Nephron progenitor cell (in vitro differentiated cells): ENCODE results near the gene JPT2.

Experiments
- DNase-seq: peaks from one replicate; pipeline ENCODE4 v3.0.0; 2021
- H3K27ac Mint-ChIP-seq: 2 replicates; pipeline ENCODE4 v1.8.0; 2021; ENCODE audit warnings: mild to moderate bottlenecking, moderate library complexity, mixed read lengths
- H3K27me3 Mint-ChIP-seq: 2 replicates; pipeline ENCODE4 v1.8.0; 2021; ENCODE audit warnings: mild to moderate bottlenecking, low read depth, mixed read lengths; ENCODE audit not compliant: poor library complexity
- H3K36me3 Mint-ChIP-seq: 2 replicates; pipeline ENCODE4 v1.8.0; 2021; ENCODE audit warnings: low read depth, mixed read lengths
- H3K4me1 Mint-ChIP-seq: 2 replicates; pipeline ENCODE4 v1.8.0; 2021; ENCODE audit warnings: mixed read lengths
- H3K4me3 Mint-ChIP-seq: 2 replicates; pipeline ENCODE4 v1.8.0; 2021; ENCODE audit warnings: mild to moderate bottlenecking, moderate library complexity, mixed read lengths
- H3K9me3 Mint-ChIP-seq: 2 replicates; pipeline ENCODE4 v1.8.0; 2021; ENCODE audit warnings: mild to moderate bottlenecking, moderate library complexity, mixed read lengths
- TF ChIP-seq, protein P1 (sequence below): fragments of 200-600 bp; sonication (generic); IDR thresholded peaks from 2 replicates; pipeline ENCODE4 v1.5.0; 2021; ENCODE audit warnings: antibody characterized with exemption

The JPT2 gene

DNA sequence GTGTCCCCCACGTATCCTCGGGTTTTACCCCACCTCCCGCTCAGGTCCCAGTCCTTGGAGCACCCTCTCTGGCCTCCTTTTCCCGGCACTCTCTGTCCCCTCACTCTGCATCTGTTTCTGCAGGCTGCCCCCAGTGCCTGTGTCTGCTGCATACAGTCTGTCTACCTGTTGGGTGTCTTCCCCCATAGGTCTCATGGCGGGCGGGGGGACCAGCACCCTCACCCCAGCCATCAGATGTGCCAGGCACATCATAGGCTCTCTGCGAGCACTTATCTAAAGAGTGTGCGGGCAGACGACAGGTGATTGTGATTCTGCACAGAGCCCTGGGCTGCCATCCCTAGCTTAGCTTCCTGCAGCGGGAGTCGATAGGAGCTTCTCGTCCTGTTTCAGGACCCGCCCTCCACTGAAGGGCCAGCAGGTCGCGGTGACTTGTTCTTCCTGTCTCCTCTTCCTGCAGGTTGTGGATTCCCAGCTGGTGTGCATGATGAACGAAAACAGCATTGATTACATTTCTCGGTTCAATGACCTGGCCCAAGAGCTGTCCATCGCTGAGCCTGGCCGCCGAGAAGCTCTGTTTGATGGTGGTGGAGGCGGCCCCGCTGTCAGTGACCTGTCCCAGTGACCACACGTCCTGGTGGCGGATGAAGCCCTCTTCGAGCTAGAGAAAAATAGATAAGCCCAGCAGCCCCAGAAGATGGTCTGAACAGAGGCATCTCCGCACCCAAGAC is 4.5 kb upstream of the JPT2 start:
- Mint-ChIP-seq H3K36me3 (peaks cover 58% of the 10 kb centered on the region), H3K27ac (no peak overlapping the region), H3K4me3 (no peak overlapping the region), H3K4me1 (peaks cover 13% of the 10 kb centered on the region), H3K9me3 (no peaks in the 10 kb centered on the region), H3K27me3 (no peaks in the 10 kb centered on the region)
- DNase-seq = no peak
- TF ChIP-seq, protein P1, sequence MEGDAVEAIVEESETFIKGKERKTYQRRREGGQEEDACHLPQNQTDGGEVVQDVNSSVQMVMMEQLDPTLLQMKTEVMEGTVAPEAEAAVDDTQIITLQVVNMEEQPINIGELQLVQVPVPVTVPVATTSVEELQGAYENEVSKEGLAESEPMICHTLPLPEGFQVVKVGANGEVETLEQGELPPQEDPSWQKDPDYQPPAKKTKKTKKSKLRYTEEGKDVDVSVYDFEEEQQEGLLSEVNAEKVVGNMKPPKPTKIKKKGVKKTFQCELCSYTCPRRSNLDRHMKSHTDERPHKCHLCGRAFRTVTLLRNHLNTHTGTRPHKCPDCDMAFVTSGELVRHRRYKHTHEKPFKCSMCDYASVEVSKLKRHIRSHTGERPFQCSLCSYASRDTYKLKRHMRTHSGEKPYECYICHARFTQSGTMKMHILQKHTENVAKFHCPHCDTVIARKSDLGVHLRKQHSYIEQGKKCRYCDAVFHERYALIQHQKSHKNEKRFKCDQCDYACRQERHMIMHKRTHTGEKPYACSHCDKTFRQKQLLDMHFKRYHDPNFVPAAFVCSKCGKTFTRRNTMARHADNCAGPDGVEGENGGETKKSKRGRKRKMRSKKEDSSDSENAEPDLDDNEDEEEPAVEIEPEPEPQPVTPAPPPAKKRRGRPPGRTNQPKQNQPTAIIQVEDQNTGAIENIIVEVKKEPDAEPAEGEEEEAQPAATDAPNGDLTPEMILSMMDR = no peak

DNA sequence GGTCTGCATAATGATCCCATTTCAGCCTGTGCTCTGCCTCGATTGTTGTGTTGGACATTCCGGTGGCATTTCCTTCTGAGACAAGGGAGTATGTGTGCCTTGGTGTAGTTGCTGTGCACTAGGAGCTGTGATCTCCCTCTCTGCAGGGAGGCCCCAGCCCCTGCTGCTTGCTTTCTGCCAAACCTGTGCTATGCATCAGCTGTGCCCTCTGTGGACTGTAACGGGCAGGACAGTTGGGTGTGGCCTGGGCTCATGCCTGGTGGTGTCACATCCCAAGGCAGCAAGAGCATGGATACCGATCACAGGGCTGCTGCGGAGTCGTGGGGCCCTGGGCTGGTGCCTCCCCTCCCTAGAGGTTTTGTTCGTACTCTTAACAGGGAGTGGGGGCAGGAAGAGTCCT is 3.8 kb upstream of the JPT2 start:
- TF ChIP-seq, protein P1 = no peak
- no peak for DNase-seq
- peaks cover 20% of the 10 kb centered on the region for H3K4me1 Mint-ChIP-seq
- no peak overlapping the region for H3K4me3 Mint-ChIP-seq
- H3K36me3 Mint-ChIP-seq = peaks cover 53% of the 10 kb centered on the region
- H3K9me3 Mint-ChIP-seq = no peaks in the 10 kb centered on the region
- peak overlapping the region; percentile 68 for H3K27ac Mint-ChIP-seq
- H3K27me3 Mint-ChIP-seq = no peaks in the 10 kb centered on the region

DNA sequence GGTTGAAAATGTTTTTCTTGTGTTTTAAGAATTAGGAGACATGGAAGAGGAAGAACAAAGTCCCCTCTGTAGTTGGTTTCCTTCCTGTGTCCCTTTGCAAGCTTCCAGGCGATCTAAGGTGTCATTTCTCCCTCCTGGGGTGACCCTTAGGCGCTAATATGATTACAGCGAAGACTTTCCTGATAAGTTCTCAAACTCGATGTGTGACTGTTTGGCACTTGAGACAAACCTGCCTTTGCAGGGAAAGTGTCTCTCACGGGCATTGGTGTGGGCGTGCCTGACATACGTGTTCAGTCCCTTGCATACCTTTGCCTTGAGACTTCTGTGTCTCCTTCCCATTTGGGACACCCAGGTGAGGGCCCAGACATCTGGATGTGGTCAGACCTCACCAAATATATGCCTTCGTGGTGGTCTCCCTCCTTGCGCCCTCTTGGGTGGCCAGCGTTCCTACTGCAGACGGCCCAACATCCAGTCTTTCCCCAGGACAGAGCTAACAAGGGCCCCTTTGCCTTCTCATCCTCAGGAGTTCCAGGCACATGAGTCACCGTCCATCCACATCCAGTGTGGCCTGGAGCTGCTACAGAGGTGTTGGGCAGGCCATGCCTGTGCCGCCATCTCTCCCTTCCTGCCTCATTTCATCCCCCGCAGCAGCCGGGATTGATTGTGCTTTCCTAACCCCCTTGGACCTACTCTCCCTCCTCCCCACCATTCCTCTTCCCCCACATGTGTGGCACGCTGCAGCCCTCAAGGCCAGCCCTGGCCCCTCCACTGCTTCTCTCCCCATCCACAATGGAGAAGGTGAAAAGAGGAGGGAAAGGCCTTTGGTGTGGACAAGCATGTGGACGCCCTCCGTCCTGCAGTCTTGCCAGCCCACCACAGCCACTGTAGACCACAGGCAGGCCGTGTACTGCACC is 3.1 kb upstream of the JPT2 start:
- no peak overlapping the region for H3K4me3 Mint-ChIP-seq
- H3K27ac Mint-ChIP-seq = peak overlapping the region; percentile 68
- H3K9me3 Mint-ChIP-seq = no peaks in the 10 kb centered on the region
- no peaks in the 10 kb centered on the region for H3K27me3 Mint-ChIP-seq
- no peak for DNase-seq
- TF ChIP-seq, protein P1 = no peak
- peaks cover 27% of the 10 kb centered on the region for H3K4me1 Mint-ChIP-seq
- peaks cover 50% of the 10 kb centered on the region for H3K36me3 Mint-ChIP-seq

DNA sequence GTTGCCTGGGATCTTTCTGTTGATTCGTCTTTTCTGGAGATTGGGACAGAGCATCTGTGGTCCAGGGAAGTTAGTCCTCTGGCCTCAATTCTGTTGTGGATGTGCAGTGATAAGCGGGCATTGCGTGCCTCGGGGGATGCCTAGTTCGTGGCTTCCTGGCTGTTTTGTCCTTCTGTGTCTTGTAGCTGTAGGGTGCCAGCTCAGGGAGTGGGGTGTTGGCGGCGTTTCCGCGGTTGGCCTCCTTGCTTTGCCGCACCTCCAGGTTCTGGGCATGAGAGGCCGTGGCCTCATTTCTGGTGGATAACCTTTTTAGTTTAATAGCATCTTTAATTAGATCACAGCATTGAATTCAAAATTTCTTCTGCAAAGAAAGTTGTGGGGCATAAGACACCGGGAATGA is 1.4 kb upstream of the JPT2 start:
- no peak for DNase-seq
- H3K4me1 Mint-ChIP-seq = peaks cover 44% of the 10 kb centered on the region
- TF ChIP-seq, protein P1 = no peak
- H3K4me3 Mint-ChIP-seq = peak overlapping the region; percentile 75
- peaks cover 54% of the 10 kb centered on the region for H3K36me3 Mint-ChIP-seq
- no peaks in the 10 kb centered on the region for H3K27me3 Mint-ChIP-seq
- H3K9me3 Mint-ChIP-seq = no peaks in the 10 kb centered on the region
- no peak overlapping the region for H3K27ac Mint-ChIP-seq

DNA sequence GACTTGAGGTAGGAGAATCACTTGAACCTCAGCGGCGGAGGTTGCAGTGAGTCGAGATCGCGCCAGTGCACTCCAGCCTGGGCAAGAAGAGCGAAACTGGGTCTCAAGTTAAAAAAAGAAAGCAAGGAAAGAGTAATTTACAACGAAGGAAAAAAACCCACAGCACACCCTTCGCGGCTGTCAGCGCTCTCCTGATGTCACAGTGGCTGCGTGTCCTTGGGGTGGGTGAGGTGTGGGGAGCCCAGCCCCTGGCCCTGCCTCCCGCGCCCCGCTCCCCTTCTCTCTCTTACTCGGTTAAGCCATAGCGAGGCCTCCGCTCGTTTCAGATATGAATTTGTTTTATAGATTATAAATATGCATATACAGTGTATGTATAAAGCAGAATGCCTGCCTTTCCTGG is 740 bp upstream of the JPT2 start:
- peaks cover 45% of the 10 kb centered on the region for H3K4me1 Mint-ChIP-seq
- DNase-seq = no peak
- no peaks in the 10 kb centered on the region for H3K27me3 Mint-ChIP-seq
- no peak overlapping the region for H3K27ac Mint-ChIP-seq
- H3K36me3 Mint-ChIP-seq = peaks cover 52% of the 10 kb centered on the region
- TF ChIP-seq, protein P1 = no peak
- H3K4me3 Mint-ChIP-seq = peak overlapping the region; percentile 75
- H3K9me3 Mint-ChIP-seq = no peaks in the 10 kb centered on the region
